Astrocyte of the cerebellum (primary cell): ENCODE results near the gene ARHGEF16.

Experiments used
- DNase-seq: peaks from one replicate; pipeline ENCODE4 v3.0.0-alpha.2; 2011; ENCODE audit warnings: low read depth
- H3K4me3 ChIP-seq: 2 replicates; pipeline ENCODE4 v1.5.1; 2011; ENCODE audit warnings: mild to moderate bottlenecking, low read depth, low read length, moderate library complexity
- CTCF ChIP-seq: IDR thresholded peaks from 2 replicates; pipeline ENCODE4 v1.5.1; 2012; ENCODE audit warnings: low read length, low read depth, moderate library complexity, mild to moderate bottlenecking; ENCODE audit errors: missing control alignments
- in situ Hi-C: cut with HindIII; loops from 2 replicates; pipeline ENCODE4 v1.10.0; 2017; ENCODE audit warnings: low sequenced_read_pairs

ARHGEF16 gene

DNA sequence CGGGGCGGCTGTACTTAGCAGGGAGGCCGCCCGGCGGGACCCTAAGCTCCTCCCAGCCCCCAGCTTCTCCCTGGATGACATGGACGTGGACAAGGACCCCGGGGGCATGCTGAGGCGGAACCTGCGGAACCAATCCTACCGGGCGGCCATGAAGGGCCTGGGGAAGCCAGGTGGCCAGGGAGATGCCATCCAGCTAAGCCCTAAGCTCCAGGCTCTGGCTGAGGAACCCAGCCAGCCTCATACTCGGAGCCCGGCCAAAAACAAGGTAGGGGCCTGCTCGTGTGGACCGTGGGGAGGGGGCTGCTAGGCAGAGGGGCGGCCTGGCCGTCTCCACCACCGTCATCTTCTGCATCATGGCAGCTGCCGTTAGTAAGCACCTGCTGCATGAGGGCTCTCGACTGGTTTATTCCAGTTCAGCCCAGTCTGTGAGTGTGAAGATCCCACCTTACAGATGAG lies 9.0 kb downstream of the ARHGEF16 start:
- no peak overlapping the region for H3K4me3 ChIP-seq
- in situ Hi-C loops: no loop called here
- no peak for TF ChIP-seq CTCF
- DNase-seq: no peak

GRCh38 chr1:3463891-3464648 lies 9.6 kb downstream of the ARHGEF16 start:
- in situ Hi-C loops: no loop called here
- H3K4me3 ChIP-seq: no peak overlapping the region
- TF ChIP-seq CTCF: no peak
- DNase-seq: no peak

- in situ Hi-C loops: no loop called here
- no peak for TF ChIP-seq CTCF
- no peak overlapping the region for H3K4me3 ChIP-seq
- DNase-seq: no peak
Measured at GRCh38 chr1:3464649-3465025, 10.2 kb downstream of the ARHGEF16 start.

GRCh38 chr1:3465091-3465934 lies 10.8 kb downstream of the ARHGEF16 start:
- in situ Hi-C loops: no loop called here
- no peak for DNase-seq
- no peak overlapping the region for H3K4me3 ChIP-seq
- TF ChIP-seq CTCF: no peak

DNA sequence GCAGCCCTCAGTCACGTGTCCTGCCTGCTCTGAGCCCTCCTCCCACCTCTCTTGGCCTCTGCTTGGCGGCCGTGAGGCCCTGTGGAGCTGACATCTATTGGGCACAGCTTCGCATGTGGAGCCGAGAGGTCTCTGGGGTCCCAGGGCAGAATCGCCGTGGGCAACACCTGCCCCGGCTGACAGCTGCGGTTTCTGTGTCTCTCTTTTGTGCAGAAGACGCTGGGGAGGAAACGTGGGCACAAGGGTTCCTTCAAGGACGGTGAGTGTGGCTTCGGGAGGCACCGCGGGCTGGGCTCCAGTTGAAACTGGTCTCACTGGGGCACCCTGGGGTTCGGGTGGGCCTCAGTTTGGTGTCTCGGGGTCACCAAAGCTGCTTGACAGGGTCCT lies 11.5 kb downstream of the ARHGEF16 start:
- TF ChIP-seq CTCF: no peak
- in situ Hi-C loops: no loop called here
- no peak overlapping the region for H3K4me3 ChIP-seq
- no peak for DNase-seq

DNA sequence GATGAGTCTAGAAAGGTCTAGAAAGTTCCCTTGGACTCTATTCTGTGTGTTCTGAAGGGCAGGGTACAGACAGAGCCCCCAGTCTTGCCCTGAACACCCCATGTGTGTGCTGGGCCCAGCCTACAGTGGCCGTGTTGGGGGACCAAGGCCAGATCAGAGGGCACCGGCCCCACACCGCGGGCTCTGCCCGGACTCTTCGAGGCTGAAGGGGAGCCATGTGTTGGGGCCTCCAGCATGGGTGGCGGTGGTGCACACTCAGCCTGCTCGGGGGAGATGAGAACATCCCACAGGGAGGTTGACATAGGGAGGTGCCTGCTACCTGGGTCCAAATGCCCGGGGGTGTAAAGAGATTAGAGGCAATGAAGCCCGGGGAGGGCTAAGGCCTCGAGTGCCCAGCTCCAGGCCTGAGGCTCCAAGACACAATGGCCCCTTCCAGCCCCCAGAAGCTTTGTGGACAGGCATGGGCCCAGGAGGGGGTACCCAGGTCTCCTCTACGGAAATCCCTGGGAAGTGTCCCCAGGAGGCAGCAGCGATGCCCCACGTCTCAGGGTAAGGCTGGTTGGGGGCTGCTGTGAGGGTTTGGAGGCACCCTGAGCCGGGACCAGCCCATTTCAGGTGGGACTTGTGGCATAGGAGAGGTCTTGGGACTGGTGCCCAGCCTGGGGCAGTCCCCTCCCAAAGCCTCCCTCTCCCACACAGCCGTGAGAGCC lies 12.1 kb downstream of the ARHGEF16 start:
- TF ChIP-seq CTCF: no peak
- in situ Hi-C loops: no loop called here
- H3K4me3 ChIP-seq: no peak overlapping the region
- no peak for DNase-seq
